H1 (cell line): ENCODE results near the gene MAPK11. TPM values are rescaled to one million over a fixed set of nuclear protein-coding genes. Genes with fewer than 3 reads are reported as not detected.
A peak's percentile ranks its signal among the peaks of the same experiment; 100 is the strongest.

Experiments
- CTCF ChIA-PET: fragments of 300-600 bp; sonication (Branson Sonifier 250); formaldehyde crosslinking; loops from one replicate; lab custom pipeline; 2021; ENCODE audit not compliant: partially characterized antibody; lab: Charles Lee
- POLR2A ChIA-PET: fragments of 300-600 bp; sonication (Branson Sonifier 250); formaldehyde crosslinking; loops from one replicate; lab custom pipeline; 2021; ENCODE audit warnings: inconsistent platforms; ENCODE audit not compliant: partially characterized antibody; lab: Charles Lee
- DNase-seq, 2 experiments: peaks; one replicate each; pipeline versions ENCODE4 v3.0.0 to v3.0.0-alpha.2; 2010 to 2022; ENCODE audit warnings: low spot score in 2 of 2, low read depth in 1 of 2, mixed read lengths in 1 of 2
- FAIRE-seq: peaks from 2 replicates; lab custom pipeline; 2011; peaks lifted over from hg19 to GRCh38; lab: Jason Lieb, UNC
- H2AFZ ChIP-seq: 2 replicates; pipeline ENCODE4 v1.8.1; 2012; ENCODE audit warnings: low read length, inconsistent platforms
- H2AK5ac ChIP-seq: 2 replicates; pipeline ENCODE4 v1.6.1; 2013; ENCODE audit warnings: low read depth, low read length
- H2BK120ac ChIP-seq: replicated peaks from 2 replicates; pipeline ENCODE3; 2013; ENCODE audit warnings: low read depth, low read length, inconsistent platforms
- H2BK12ac ChIP-seq: 2 replicates; pipeline ENCODE4 v1.6.1; 2013; ENCODE audit warnings: low read depth, low read length
- H2BK15ac ChIP-seq: 2 replicates; pipeline ENCODE4 v1.6.1; 2013; ENCODE audit warnings: low read length
- H2BK20ac ChIP-seq: 2 replicates; pipeline ENCODE4 v1.6.1; 2013; ENCODE audit warnings: low read length
- H2BK5ac ChIP-seq: 2 replicates; pipeline ENCODE4 v1.6.1; 2013; ENCODE audit warnings: low read depth, low read length
- H3K14ac ChIP-seq: 2 replicates; pipeline ENCODE4 v1.6.1; 2013; ENCODE audit warnings: inconsistent platforms; ENCODE audit not compliant: insufficient read length
- H3K18ac ChIP-seq: 2 replicates; pipeline ENCODE4 v1.6.1; 2013; ENCODE audit warnings: low read length; ENCODE audit errors: extremely low read depth
- H3K23ac ChIP-seq: 2 replicates; pipeline ENCODE4 v1.6.1; 2013; ENCODE audit warnings: inconsistent platforms; ENCODE audit not compliant: insufficient read length
- H3K23me2 ChIP-seq: 2 replicates; pipeline ENCODE4 v1.6.1; 2013; ENCODE audit warnings: low read depth, low read length
- H3K27ac ChIP-seq: 2 replicates; pipeline ENCODE4 v1.6.1; 2011; ENCODE audit warnings: low read depth, low read length, inconsistent platforms
- H3K27me3 ChIP-seq, 4 experiments: replicated peaks in 1 of 4; 1 replicate in 1 of 4; 2 replicates in 3 of 4; pipeline versions ENCODE4 v1.6.1 to v1.8.1; 2011 to 2013; ENCODE audit warnings: low read length in 3 of 4, mild to moderate bottlenecking in 3 of 4, inconsistent platforms in 2 of 4, mixed read lengths in 2 of 4, moderate library complexity in 1 of 4; ENCODE audit not compliant: control insufficient read depth in 3 of 4, insufficient read depth in 3 of 4; ENCODE audit errors: extremely low read depth in 1 of 4
- H3K36me3 ChIP-seq, 4 experiments: 2 replicates each; pipeline versions ENCODE4 v1.6.1 to v1.8.1; 2011 to 2013; ENCODE audit warnings: mild to moderate bottlenecking in 4 of 4, low read length in 3 of 4, moderate library complexity in 2 of 4, control low read depth in 1 of 4, inconsistent platforms in 1 of 4; ENCODE audit not compliant: insufficient read depth in 4 of 4, control insufficient read depth in 2 of 4
- H3K4ac ChIP-seq: replicated peaks from 2 replicates; pipeline ENCODE3; 2013; ENCODE audit warnings: low read length, low read depth, mixed read lengths, inconsistent platforms; ENCODE audit not compliant: insufficient read length
- H3K4me1 ChIP-seq, 4 experiments: replicated peaks in 1 of 4; 1 replicate in 1 of 4; 2 replicates in 3 of 4; pipeline versions ENCODE4 v1.6.1 to v1.8.1; 2011 to 2013; ENCODE audit warnings: low read length in 3 of 4, inconsistent platforms in 2 of 4, mixed read lengths in 1 of 4; ENCODE audit not compliant: insufficient read depth in 4 of 4, control insufficient read depth in 3 of 4
- H3K4me2 ChIP-seq, 2 experiments: 2 replicates each; pipeline versions ENCODE4 v1.6.1 to v1.8.1; 2011 to 2013; ENCODE audit warnings: low read depth in 2 of 2, low read length in 2 of 2, control low read depth in 1 of 2, inconsistent platforms in 1 of 2, mild to moderate bottlenecking in 1 of 2; ENCODE audit not compliant: insufficient read depth in 1 of 2
- H3K4me3 ChIP-seq, 4 experiments: fragments of 200-600, 300-600 bp in 1 of 4; sonication (generic), shearing (Covaris generic), sonication (Bioruptor Twin) in 1 of 4; 2 replicates each; pipeline versions ENCODE4 v1.5.1 to v1.8.1; 2011 to 2016; ENCODE audit warnings: low read length in 4 of 4, low read depth in 3 of 4, control low read depth in 2 of 4, inconsistent platforms in 2 of 4, mild to moderate bottlenecking in 2 of 4, mixed read lengths in 1 of 4, moderate library complexity in 1 of 4; ENCODE audit not compliant: insufficient read depth in 2 of 4; ENCODE audit errors: extremely low read depth in 1 of 4
- H3K56ac ChIP-seq: replicated peaks from 2 replicates; pipeline ENCODE3; 2013; ENCODE audit warnings: low read depth, mild to moderate bottlenecking, mixed read lengths, low read length, inconsistent platforms; ENCODE audit not compliant: insufficient read length
- H3K79me1 ChIP-seq: 2 replicates; pipeline ENCODE4 v1.6.1; 2013; ENCODE audit warnings: low read depth, low read length, control low read depth
- H3K79me2 ChIP-seq, 2 experiments: 2 replicates each; pipeline versions ENCODE4 v1.6.1 to v1.8.1; 2012 to 2013; ENCODE audit warnings: low read length in 2 of 2, mild to moderate bottlenecking in 2 of 2, inconsistent platforms in 1 of 2; ENCODE audit not compliant: insufficient read depth in 2 of 2, control insufficient read depth in 1 of 2
- H3K9ac ChIP-seq, 4 experiments: replicated peaks in 1 of 4; 1 replicate in 1 of 4; 2 replicates in 3 of 4; pipeline versions ENCODE4 v1.6.1 to v1.8.1; 2011 to 2013; ENCODE audit warnings: low read depth in 3 of 4, low read length in 3 of 4, control low read depth in 2 of 4, mild to moderate bottlenecking in 2 of 4, moderate library complexity in 2 of 4, inconsistent platforms in 1 of 4; ENCODE audit errors: extremely low read depth in 1 of 4
- H3K9me3 ChIP-seq, 2 experiments: 2 replicates each; pipeline versions ENCODE4 v1.6.1 to v1.8.1; 2012 to 2013; ENCODE audit warnings: mild to moderate bottlenecking in 2 of 2, moderate library complexity in 2 of 2, control low read depth in 1 of 2, inconsistent platforms in 1 of 2, low read depth in 1 of 2, low read length in 1 of 2, mixed read lengths in 1 of 2; ENCODE audit not compliant: insufficient read depth in 2 of 2
- H4K20me1 ChIP-seq, 2 experiments: replicated peaks in 1 of 2; 2 replicates each; pipeline versions ENCODE3 to v1.8.1; 2011 to 2013; ENCODE audit warnings: inconsistent platforms in 2 of 2, low read length in 2 of 2, mild to moderate bottlenecking in 1 of 2; ENCODE audit not compliant: insufficient read depth in 2 of 2, control insufficient read depth in 1 of 2
- H4K5ac ChIP-seq: 2 replicates; pipeline ENCODE4 v1.6.1; 2013; ENCODE audit warnings: low read length, low read depth, mixed read lengths, inconsistent platforms; ENCODE audit not compliant: insufficient read length
- H4K8ac ChIP-seq: 2 replicates; pipeline ENCODE4 v1.8.0; 2013; ENCODE audit warnings: mild to moderate bottlenecking, moderate library complexity, low read length, inconsistent platforms; ENCODE audit not compliant: insufficient read depth; ENCODE audit errors: extremely low read depth
- H4K91ac ChIP-seq: replicated peaks from 2 replicates; pipeline ENCODE3; 2013; ENCODE audit warnings: low read length, mixed read lengths, inconsistent platforms; ENCODE audit not compliant: insufficient read length
- EZH2 ChIP-seq: fragments of 200-600 bp; sonication (generic); IDR thresholded peaks from 2 replicates; pipeline ENCODE4 v1.7.1; 2012; ENCODE audit warnings: low read depth, mild to moderate bottlenecking, moderate library complexity, low read length, inconsistent platforms; ENCODE audit not compliant: severe bottlenecking
- FOSL1 ChIP-seq: IDR thresholded peaks from 2 replicates; pipeline ENCODE4 v1.6.1; 2011; ENCODE audit warnings: mild to moderate bottlenecking, low read depth, low read length, moderate library complexity; ENCODE audit not compliant: insufficient read depth
- GTF2F1 ChIP-seq: IDR thresholded peaks from 2 replicates; pipeline ENCODE4 v1.6.1; 2012; ENCODE audit warnings: low read depth, low read length, improper control_type of control experiment, borderline replicate concordance
- RAD21 ChIP-seq, 2 experiments: IDR thresholded peaks in 1 of 2; conservative IDR thresholded peaks in 1 of 2; 2 replicates each; pipeline ENCODE4 v1.6.1; 2011; ENCODE audit warnings: low read depth in 2 of 2, low read length in 2 of 2, improper control_type of control experiment in 1 of 2, inconsistent platforms in 1 of 2, mild to moderate bottlenecking in 1 of 2, moderate library complexity in 1 of 2
- RNF2 ChIP-seq: fragments of 200-900, 300-1000 bp; sonication (generic); IDR thresholded peaks from 2 replicates; pipeline ENCODE4 v1.7.1; 2016; ENCODE audit warnings: borderline replicate concordance, low read depth, mild to moderate bottlenecking, antibody characterized with exemption, low read length; ENCODE audit not compliant: poor library complexity, severe bottlenecking; ENCODE audit errors: missing control alignments
- RXRA ChIP-seq: IDR thresholded peaks from 2 replicates; pipeline ENCODE4 v1.6.1; 2011; ENCODE audit warnings: low read depth, mild to moderate bottlenecking, low read length, moderate library complexity; ENCODE audit not compliant: insufficient read depth
- SIN3A ChIP-seq, 2 experiments: IDR thresholded peaks in 1 of 2; conservative IDR thresholded peaks in 1 of 2; 2 replicates each; pipeline ENCODE4 v1.6.1; 2011 to 2012; ENCODE audit warnings: low read length in 2 of 2, improper control_type of control experiment in 1 of 2, low read depth in 1 of 2, mild to moderate bottlenecking in 1 of 2
- SIX5 ChIP-seq: IDR thresholded peaks from 2 replicates; pipeline ENCODE4 v1.6.1; 2011; ENCODE audit warnings: mild to moderate bottlenecking, low read depth, low read length
- SP2 ChIP-seq: IDR thresholded peaks from 2 replicates; pipeline ENCODE4 v1.6.1; 2012; ENCODE audit warnings: mild to moderate bottlenecking, low read length, inconsistent platforms
- SRF ChIP-seq: IDR thresholded peaks from 2 replicates; pipeline ENCODE4 v1.6.1; 2011; ENCODE audit warnings: mild to moderate bottlenecking, low read depth, low read length, moderate library complexity
- WGBS, 2 experiments: shearing (Covaris generic) in 1 of 2; methylation state at CpG; one replicate each; pipeline versions ENCODE4 v1.1.6 to v1.1.7; 2013 to 2015; ENCODE audit warnings: low lambda C conversion rate in 2 of 2, mixed read lengths in 2 of 2, inconsistent platforms in 1 of 2, low coverage in 1 of 2, missing lambda C conversion rate in 1 of 2; ENCODE audit not compliant: insufficient replicate concordance in 2 of 2, insufficient coverage in 1 of 2, insufficient read length in 1 of 2; ENCODE audit errors: extremely low coverage in 1 of 2, missing lambda C conversion rate in 1 of 2; 5-methylcytosine and 5-hydroxymethylcytosine counted together
- polyA plus RNA-seq, 7 experiments: library from polyadenylated mRNA; depleted of rRNA in 3 of 7; stranded (reverse) in 5 of 7; unstranded in 2 of 7; fragments of >200 nt in 5 of 7; fragments of 200-250 nt in 2 of 7; gene quantifications; 1 replicate in 5 of 7; 2 replicates in 1 of 7; 4 replicates in 1 of 7; pipeline versions ENCODE4 v1.2.1 to v1.2.3, GENCODE V29; 2011 to 2013; ENCODE audit warnings: missing spikeins in 2 of 7, mixed read lengths in 2 of 7
- total RNA-seq: library from RNA; stranded (reverse); fragmentation: NEBNext Ultra II Directional; extraction: Animal tissue kit (Norgen Biotek cat#: 25700); gene quantifications from 2 replicates; pipeline ENCODE4 v1.2.1, GENCODE V29; 2021
- TF ChIP-seq, protein P1 (sequence below): IDR thresholded peaks from 2 replicates; pipeline ENCODE4 v1.6.1; 2012; ENCODE audit warnings: inconsistent platforms

Gene MAPK11
- total and polyA plus RNA-seq, 2 of the 8 experiments (the other 6 are each of a cell fraction or from before 2014, with no cell fraction given): 0.70 to 1.5 TPM

DNA sequence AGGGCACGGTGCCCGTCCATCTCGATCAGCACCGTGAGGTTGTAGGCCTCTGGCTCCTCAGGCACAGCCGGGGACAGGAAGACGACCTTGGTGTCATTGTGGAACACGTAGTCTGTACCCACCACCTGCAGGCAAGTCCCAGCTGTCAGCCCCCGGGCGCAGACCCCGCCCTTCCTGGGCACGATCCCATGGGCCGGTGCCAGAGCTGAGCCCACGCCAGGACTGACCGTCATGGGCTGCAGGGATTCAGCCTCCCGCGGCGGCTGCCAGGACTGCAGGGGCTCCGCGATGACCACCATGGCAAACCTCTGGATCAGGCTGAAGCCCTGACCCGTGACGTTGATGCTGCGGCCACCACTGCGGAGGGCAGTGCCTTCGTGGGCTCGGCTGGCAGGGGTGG is 11.8 kb upstream of the MAPK11 start:
- ChIA-PET POLR2A (interaction anchor here (1.0 to 1.2 kb wide), 3 partner anchors 9 to 161 kb away, joined by 3 to 6 read pairs (median 4); no protein-coding TSS in a partner anchor), CTCF (interaction anchor here (1.2 to 3.5 kb wide), 4 partner anchors 9 to 59 kb away, joined by 3 to 11 read pairs (median 5); no protein-coding TSS in a partner anchor)
- Histone ChIP-seq H3K18ac (no peak overlapping the region), H3K27ac (0 out of 2 replicates have a peak overlapping the region, but pooled peaks have one; percentile 24), H3K4me3 (no peak overlapping the region), H3K27me3 (no peaks in the 10 kb centered on the region), H3K9me3 (peaks cover 0 to 6% of the 10 kb centered on the region in 2 experiments; a peak in 1 of 4 replicates), H3K4me2 (no peak overlapping the region), H4K5ac (no peak overlapping the region), H4K91ac (no peak overlapping the region), H3K9ac (no peak overlapping the region), H2BK20ac (no peak overlapping the region), H3K79me1 (no peaks in the 10 kb centered on the region), H3K23me2 (no peaks in the 10 kb centered on the region), H2BK15ac (no peak overlapping the region), H3K56ac (no peak overlapping the region), H2AFZ (no peak overlapping the region), H3K23ac (no peak overlapping the region), H2AK5ac (no peak overlapping the region), H3K4me1 (peaks cover 0 to 2% (median 0%) of the 10 kb centered on the region in 4 experiments; a peak in 2 of 7 replicates), H4K20me1 (peaks cover 0 to 10% of the 10 kb centered on the region in 2 experiments), H3K36me3 (peaks cover 26 to 87% (median 41%) of the 10 kb centered on the region in 4 experiments), H3K4ac (no peak overlapping the region), H3K79me2 (no peaks in the 10 kb centered on the region), H3K14ac (no peak overlapping the region), H2BK12ac (no peak overlapping the region), H2BK120ac (no peak overlapping the region), H2BK5ac (no peak overlapping the region), H4K8ac (no peak overlapping the region; the same call in 1 of the 2 replicates)
- WGBS, 2 experiments: 95% methylated on average over 14 of the region's 25 CpGs; no CpG with 5 or more reads in 1 of the 2 experiments
- DNase-seq (no peak), FAIRE-seq (no peak)
- TF ChIP-seq SIN3A (conservative IDR thresholded peaks at IDR 0.05 in 1 of 2, IDR thresholded peaks at IDR 0.05 in 1 of 2; ENCODE audit: low read depth in 1 of 2, low read length in 2 of 2): no peak
- TF ChIP-seq, protein P1, sequence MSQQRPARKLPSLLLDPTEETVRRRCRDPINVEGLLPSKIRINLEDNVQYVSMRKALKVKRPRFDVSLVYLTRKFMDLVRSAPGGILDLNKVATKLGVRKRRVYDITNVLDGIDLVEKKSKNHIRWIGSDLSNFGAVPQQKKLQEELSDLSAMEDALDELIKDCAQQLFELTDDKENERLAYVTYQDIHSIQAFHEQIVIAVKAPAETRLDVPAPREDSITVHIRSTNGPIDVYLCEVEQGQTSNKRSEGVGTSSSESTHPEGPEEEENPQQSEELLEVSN: no peak
- TF ChIP-seq RXRA: no peak
- TF ChIP-seq SRF: no peak
- no peak for TF ChIP-seq SP2
- no peak for TF ChIP-seq SIX5
- no peak for TF ChIP-seq RAD21 (IDR thresholded peaks at IDR 0.05 in 1 of 2, conservative IDR thresholded peaks at IDR 0.05 in 1 of 2; ENCODE audit: low read depth in 2 of 2, low read length in 2 of 2)
- TF ChIP-seq RNF2: no peak
- no peak for TF ChIP-seq EZH2
- no peak for TF ChIP-seq GTF2F1
- TF ChIP-seq FOSL1: no peak
